T-helper 1 cell treated with Interleukin-12 subunit alpha and Interleukin-12 subunit beta and Interleukin-4 antibody, amounts not matched to agents 30 ng/mL and 1 ng/mL, for 36 hours (primary cell): ENCODE data around the gene FXYD4. TPM values are rescaled to one million over a fixed set of nuclear protein-coding genes. Genes with fewer than 3 reads are reported as not detected.
"Not testable (repeated sequence)": the region's sequence is repeated elsewhere in the genome, so short reads cannot be mapped to it uniquely, and the experiment has no call there.

Experiments
- intact Hi-C: fragments of 100-400 bp; cut with micrococcal nuclease; formaldehyde crosslinking; loops from one replicate; pipeline ENCODE4 v1.15.1; 2024
- total RNA-seq: library from RNA; stranded (reverse); gene quantifications from 2 replicates; pipeline ENCODE4 v1.2.3, GENCODE V29; 2022

Gene FXYD4
- total RNA-seq, 1 donor from 2014 or later: not detected

DNA sequence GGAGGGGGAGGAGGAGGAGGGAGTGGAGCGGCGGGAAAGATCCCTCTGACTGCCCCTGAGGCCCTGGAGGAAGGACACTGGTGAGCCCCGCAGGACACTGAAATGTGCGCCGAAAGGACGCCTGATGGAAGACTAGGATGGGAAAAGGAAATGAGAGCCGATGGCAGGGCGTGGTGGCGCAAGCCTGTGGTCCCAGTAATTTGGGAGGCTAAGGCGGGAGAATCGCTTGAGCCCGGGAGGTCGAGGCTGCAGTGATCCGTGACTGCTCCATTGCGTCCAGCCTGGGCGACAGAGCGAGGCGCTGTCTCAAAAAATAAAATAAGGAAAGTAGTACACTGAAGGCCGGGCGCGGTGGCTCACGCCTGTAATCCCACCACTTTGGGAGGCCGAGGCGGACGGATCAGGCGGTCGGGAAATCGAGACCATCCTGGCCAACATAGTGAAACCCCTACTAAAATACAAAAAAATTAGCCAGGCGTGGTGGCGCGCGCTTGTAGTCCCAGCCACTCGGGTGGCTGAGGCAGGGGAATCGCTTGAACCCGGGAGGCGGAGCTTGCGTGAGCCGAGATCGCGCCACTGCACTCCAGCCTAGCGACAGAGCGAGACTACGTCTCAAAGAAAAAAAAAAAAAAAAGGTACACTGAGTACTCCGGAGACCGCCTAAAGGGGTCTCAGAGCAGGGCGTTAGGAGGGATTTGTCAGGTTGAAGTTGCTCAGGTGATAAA, 38.1 kb downstream of the FXYD4 start:
- intact Hi-C loops: loop anchor here (1.0 to 5.0 kb wide), 7 partner anchors 11 to 857 kb away; partner anchors contain the start of genes BMS1, ZNF32 and ZNF33B

GRCh38 chr10:43410345-43410744, 38.9 kb downstream of the FXYD4 start:
- intact Hi-C loops: no loop called here

GRCh38 chr10:43411536-43411935, 40.1 kb downstream of the FXYD4 start:
- intact Hi-C loops: no loop called here

- intact Hi-C loops: no loop called here
Measured at GRCh38 chr10:43415544-43415943, 44.1 kb downstream of the FXYD4 start.

DNA sequence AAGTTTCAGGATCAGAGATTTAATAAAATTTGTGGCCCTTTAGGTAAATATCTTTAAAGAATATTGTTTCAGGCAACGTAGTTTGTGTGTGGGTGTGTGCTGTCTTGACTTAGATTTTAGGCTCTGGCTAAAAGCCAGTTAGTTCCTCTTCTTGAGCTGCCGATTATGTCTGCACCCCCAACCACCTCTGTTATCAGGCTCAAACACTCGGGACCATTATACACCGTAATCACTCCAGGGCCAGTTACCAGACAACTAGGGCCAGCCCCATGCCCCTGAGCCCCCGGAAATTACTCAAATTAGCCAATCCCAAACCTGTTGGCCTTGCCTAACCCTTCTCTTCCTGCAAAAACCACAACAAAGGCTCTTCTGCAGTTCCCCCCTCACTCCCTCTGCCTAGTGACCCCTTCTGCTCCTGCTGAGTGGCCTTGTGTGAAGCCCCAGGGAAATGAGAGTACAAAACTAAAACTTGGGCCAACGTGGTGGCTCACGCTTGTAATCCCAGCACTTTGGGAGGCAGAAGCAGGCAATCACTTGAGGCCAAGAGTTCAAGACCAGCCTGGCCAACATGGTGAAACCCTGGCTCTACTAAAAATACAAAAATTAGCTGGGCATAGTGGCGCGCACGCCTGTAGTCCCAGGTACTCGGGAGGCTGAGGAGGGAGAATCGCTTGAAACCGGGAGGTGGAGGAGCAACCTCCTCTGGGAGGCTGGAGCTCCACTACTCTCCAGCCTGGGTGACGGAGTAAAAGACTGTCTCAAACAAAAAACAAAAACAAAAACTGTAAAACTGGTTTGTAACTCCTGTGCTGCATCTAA, 46.7 kb downstream of the FXYD4 start:
- intact Hi-C loops: no loop called here

DNA sequence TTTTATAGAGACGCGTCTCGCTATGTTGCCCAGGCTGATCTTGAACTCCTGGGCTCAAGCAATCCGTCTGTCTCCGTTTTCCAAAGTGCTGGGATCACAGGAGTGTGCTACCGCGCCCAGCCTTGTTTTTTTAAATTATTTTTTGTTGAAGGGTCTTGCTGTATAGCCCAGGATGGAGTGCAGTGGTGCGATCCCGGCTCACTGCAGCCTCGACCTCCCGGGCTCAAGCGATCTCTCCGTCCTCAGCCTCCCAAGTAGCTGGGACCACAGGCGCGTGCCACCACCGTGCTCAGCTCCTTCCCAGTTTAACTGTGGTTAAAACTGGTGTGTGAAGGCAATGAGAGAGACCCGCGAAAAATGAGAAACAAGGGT, 48.5 kb downstream of the FXYD4 start:
- intact Hi-C loops: loop anchor here (1.0 kb wide), 4 partner anchors 11 to 58 kb away; partner anchors contain the start of gene HNRNPF

- intact Hi-C loops: loop anchor here (1.0 kb wide), 4 partner anchors 11 to 58 kb away; partner anchors contain the start of gene HNRNPF
Measured at GRCh38 chr10:43420369-43421200, 49.1 kb downstream of the FXYD4 start.

- intact Hi-C loops: no loop called here
Measured at GRCh38 chr10:43421201-43421507, 49.7 kb downstream of the FXYD4 start.

DNA sequence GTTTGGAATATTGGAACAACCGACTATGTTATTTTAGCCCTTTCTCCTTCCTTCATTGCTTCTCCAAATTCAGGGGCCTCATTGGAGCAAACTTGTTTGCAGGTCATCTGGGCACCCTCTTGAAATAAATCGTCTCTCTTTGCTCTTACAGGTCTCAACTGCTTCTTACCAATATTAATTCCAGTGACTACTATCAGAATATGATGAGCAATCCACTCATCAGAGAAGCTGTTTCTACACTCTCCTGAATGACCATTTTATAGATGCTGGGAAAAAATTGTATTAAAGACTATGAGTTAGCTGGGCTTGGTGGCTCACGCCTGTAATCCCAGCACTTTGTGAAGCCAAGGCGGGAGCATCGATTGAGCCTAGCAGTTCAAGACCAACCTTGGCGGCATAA, 50.1 kb downstream of the FXYD4 start:
- intact Hi-C loops: no loop called here

- intact Hi-C loops: not testable (repeated sequence)
Measured at GRCh38 chr10:43421944-43422343, 50.5 kb downstream of the FXYD4 start.

DNA sequence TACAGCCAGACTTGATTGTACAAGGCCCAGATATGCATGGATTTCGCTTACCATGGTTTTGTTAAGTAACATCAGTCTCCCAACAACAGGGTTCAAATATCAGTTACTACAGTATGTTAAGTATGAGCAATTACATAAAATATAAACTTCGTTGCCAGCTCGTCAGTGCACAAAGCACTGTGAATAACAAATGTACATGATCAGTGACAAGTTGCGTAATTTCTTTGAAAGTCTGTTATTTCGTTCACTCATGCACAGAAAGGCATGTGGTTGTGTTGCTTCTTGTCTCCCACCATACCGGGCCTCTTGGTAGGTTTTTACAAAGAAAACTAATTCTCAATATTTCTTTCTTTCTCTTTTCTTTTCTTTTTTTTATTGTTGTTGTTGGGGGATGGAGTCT, 53.0 kb downstream of the FXYD4 start:
- intact Hi-C loops: no loop called here

Other genes starting within 250 kb of the FXYD4 start
- 63.6 and 66.1 TPM in 2 replicates for gene CSGALNACT2, start 233.2 kb upstream of the FXYD4 start, total RNA-seq
- 3.9 TPM in 2 replicates for gene RASGEF1A, start 104.6 kb upstream of the FXYD4 start, total RNA-seq
- gene HNRNPF, start 37.5 kb downstream of the FXYD4 start, total RNA-seq: 430 and 439 TPM in 2 replicates
- gene ZNF487, start 65.5 kb downstream of the FXYD4 start, total RNA-seq: 3.4 TPM in 2 replicates
- 0.96 and 1.4 TPM in 2 replicates for gene ZNF239, start 203.0 kb downstream of the FXYD4 start, total RNA-seq
- 2.8 and 3.1 TPM in 2 replicates for gene ZNF485, start 234.8 kb downstream of the FXYD4 start, total RNA-seq